HG03097 (cell line): Measurements from ENCODE around the gene PUDP.
"Not testable (repeated sequence)": the region's sequence is repeated elsewhere in the genome, so short reads cannot be mapped to it uniquely, and the experiment has no call there.

Experiments
- ATAC-seq: cut with Tn5 transposase; IDR thresholded peaks from one replicate; pipeline ENCODE4 v1.9.1; 2021; ENCODE audit not compliant: unreplicated experiment, low FRiP score

The PUDP gene

DNA sequence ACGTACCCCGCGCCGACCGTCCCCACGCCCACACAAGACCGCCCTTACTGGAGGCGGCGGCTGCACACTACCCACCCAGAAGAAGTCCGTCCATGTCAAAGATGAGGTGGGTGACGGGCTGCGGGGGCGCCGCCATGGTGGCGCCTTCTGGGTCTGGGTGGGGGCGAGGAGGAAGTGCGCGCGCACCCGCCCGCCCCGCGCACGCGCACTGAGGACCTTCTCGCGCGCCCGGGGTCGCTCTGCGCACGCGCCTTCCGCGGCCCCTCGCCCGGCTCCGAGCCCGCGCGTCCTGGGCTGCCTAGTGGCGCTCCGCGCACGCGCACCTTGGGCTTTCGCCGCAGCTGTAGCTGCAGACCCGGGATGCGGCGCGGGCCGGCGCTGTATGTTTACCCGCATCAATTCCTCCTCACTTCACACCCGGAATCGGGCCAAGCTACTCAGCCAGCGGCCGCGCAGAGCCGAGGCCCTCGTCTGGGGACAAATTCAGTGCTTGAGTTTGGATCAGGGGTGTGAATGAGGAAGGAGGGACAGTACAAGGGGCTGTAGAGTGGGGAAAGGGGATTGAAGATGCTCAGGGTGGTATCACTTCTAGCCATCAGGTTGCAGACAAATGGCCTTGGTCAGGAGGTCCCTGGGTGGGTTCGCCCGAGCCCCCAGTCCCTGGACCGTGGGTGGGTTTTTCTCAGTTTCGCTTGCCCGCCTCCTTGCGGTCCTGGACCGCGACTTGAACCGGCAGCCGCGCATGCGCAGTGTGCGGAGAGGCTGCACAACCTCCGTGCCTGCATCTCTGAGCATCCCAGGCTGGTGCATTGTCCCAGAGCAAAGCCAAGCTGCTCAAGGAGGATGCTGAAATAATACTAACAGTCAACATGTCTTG lies at the start of gene PUDP:
PUDP (minus strand) TSS at position 176 of the 877 bp plus-strand sequence; CDS start at position 136, 40 bp downstream.
- ATAC-seq = peak; percentile 86

DNA sequence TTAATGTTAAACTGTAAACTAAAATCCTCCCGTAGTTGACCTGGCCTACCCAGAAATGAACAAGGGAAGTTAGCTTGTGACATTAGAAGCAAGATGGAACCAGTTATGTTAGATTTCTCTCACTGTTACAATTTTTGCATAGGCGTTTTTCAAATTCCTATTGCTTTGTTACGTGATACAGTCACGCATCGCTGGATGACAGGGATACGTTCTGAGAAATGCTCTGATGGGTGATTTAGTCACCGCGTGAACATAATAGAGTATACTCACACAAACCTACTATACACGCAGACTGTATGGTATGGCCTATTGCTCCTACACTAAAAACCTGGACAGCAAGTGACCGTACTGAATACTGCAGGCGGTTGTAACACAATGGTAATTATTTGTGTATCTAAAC lies 46.7 kb upstream of the PUDP start:
- no peak for ATAC-seq

- no peak for ATAC-seq
Measured at GRCh38 chrX:7192871-7193270, 44.9 kb upstream of the PUDP start.

GRCh38 chrX:7191681-7192110 lies 43.7 kb upstream of the PUDP start:
- no peak for ATAC-seq

DNA sequence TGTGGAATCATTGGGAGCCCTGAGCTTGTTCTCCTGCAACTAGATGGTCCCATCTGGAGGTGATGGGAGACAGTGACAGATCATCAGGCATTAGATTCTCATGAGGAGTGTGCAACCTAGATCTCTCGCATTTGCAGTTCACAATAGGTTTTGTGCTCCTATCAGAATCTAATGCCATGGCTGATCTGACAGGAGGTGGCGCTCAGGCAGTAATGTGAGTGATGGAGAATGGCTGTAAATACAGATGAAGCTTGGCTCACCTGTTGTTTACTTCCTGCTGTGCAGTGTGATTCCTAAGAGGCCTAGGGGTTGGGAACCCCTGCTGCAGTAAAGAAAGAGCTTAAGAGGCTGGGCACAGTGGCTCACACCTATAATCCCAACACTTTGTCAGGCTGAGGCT lies 42.2 kb upstream of the PUDP start:
- ATAC-seq = no peak

- no peak for ATAC-seq
Measured at GRCh38 chrX:7188672-7189071, 40.7 kb upstream of the PUDP start.

GRCh38 chrX:7184816-7185215 lies 36.9 kb upstream of the PUDP start:
- no peak for ATAC-seq

- no peak for ATAC-seq
Measured at GRCh38 chrX:7179446-7179845, 31.5 kb upstream of the PUDP start.

DNA sequence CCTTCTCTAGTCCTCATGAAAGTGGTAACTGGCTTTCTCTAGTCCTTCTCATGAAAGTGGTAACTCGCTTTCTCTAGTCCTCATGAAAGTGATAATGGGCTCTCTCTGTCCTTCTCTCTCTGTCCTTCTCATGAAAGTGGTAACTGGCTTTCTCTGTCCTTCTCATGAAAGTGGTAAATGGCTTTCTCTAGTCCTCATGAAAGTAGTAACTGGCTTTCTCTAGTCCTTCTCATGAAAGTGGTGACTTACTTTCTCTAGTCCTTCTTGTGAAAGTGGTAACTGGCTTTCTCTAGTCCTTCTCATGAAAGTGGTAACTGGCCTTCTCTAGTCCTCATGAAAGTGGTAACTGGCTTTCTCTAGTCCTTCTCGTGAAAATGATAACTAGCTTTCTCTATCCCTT lies 30.9 kb upstream of the PUDP start:
- not testable (repeated sequence) for ATAC-seq

DNA sequence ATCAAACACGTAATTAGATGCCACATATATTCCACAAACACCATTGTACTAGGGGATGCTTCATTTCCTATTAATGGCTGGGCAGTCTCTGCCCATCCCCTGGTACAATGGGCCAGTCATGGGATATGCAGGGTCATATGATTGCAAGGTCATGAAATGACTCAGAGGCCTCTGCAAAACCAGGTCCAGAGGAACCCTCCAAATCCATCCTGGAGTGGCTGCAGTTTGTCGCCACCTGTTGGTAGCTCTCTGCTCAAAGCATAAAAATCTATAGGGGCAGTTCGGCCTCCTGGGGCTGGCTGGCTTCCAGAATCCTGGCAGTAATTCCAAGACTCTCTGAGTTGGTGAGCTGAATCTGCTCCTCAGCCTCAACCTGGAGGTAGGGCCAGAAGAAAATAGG lies 22.9 kb upstream of the PUDP start:
- no peak for ATAC-seq

- ATAC-seq = no peak
Measured at GRCh38 chrX:7169627-7170026, 21.7 kb upstream of the PUDP start.

DNA sequence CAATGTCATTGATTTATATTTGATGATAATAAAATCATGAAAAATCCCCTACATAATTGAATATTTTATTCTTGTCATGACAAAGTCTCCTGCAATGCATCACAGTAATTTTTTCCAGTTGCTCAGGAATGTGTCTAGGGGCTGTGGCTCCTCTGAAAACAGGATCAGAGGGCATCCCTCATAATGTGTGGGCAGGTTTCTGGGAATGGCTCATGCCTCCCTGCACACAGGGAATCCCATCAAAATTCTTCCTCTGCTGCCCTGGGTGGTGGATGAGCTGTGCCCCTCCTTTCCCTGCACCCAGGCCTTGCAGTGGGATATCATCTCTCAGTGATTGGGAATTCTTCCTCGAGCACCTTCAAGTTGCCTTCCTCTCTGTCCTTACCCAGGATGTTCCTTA lies 20.4 kb upstream of the PUDP start:
- no peak for ATAC-seq

DNA sequence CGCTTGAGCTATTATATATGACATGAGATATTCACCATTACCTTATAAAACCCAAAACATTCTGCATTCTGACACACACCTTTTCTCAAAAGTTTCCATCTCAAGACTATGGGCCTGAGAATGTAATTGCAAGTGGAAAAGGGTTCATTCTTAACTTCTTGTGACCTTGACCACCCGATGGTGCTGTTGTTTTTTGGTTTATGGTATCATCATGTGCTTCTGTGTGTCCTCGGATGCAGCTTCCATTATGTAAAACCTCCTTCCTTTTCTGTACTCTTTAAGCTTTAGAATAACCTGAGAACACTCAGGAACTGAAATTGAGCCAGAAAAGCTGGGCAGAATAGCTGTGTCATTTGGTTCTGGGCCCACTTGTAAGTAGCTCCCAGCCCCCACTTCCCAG lies 16.2 kb upstream of the PUDP start:
- no peak for ATAC-seq

DNA sequence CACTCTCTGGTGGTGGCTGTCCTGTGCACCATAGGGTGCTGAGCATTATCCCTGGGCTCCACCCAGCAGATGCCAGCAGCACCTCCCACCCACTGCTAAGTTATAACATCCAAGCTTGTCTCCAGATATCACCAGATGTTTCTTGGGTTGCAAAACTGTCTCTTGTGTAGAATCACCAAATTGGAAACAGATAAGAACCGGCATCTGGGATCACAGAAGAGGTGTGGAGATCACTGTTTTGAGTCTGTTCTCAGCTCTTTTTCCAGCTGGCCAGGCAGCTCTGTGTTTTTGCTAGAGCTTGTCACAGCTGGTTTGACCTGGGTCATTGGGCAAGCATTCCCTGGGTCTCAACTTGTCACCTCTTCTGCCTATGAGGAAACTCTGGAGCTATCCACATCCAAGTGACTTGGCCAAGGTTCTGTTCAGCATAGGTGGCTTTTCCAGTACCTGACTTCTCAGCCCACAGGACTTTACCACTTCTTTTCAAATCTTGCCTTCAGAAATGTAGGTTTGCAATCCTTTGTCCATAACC lies 15.3 kb upstream of the PUDP start:
- no peak for ATAC-seq

DNA sequence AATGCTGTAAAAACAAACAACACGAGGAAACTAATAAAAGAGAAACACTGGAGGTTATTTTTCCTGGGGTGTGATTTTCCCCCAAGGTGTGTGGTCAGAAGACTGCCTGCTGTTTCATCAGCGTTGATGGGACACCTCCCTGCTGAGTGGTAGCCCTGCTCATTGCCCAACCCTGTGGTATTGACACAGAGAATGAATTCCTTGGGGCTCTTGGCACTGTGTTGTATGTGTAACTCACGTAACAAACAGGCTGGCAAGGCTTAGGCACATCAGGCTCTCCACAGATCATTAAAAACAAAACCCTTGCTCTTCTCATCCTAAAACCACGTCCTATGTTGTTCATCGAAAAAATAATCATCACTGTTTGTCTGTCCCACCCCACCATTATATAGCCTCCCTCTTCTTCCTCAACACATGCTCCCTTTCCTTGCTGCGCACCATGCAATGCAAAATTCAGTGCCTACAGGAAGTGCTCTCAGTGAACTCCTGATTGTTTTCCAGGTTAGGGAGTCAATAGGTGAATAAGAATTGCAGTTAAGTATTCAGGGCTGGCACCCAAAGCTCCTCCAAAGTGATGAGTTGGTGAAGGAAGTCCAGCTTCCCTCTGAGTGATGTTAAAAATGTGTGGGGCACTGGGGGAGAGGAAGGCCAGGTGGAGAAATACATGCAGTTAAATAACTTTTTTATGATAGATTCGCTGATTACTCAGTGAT lies 11.4 kb upstream of the PUDP start:
- no peak for ATAC-seq

GRCh38 chrX:7158468-7158990 lies 10.6 kb upstream of the PUDP start:
- ATAC-seq = no peak

DNA sequence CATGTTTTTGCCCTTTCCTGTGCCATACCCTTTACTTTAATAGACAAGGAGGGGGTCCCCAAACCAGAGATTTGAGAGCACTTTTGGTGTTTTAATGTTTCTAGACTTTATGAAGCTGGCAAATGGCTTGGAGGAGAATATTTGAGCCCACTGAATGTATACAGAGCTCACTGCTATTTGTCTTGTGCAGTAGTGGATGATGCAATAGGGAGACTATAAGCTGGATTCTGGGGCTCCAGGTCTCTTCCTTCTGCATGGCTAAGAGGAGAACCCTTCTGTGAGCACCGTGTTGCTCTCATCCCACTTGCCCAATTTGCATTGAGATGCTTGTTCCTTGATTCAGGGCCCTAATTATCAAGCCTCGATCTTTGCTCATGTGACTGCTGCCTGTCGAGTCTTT lies 8.9 kb upstream of the PUDP start:
- ATAC-seq = no peak

GRCh38 chrX:7155163-7155562 lies 7.2 kb upstream of the PUDP start:
- no peak for ATAC-seq

- ATAC-seq = no peak
Measured at GRCh38 chrX:7154041-7154597, 6.2 kb upstream of the PUDP start.

GRCh38 chrX:7153231-7153630 lies 5.3 kb upstream of the PUDP start:
- no peak for ATAC-seq

- ATAC-seq = no peak
Measured at GRCh38 chrX:7149411-7149810, 1.5 kb upstream of the PUDP start.
